GM10266 (cell line): ENCODE results near the gene GAS1.

Source experiments
- DNase-seq: peaks from one replicate; pipeline ENCODE4 v3.0.0; 2012; ENCODE audit errors: extremely low spot score
- CTCF ChIP-seq: IDR thresholded peaks from 2 replicates; pipeline ENCODE4 v1.5.1; 2012; ENCODE audit warnings: mild to moderate bottlenecking, low read depth; ENCODE audit not compliant: control insufficient read depth, insufficient read depth; ENCODE audit errors: missing control alignments

GAS1 gene

GRCh38 chr9:86907346-86907745, 40.0 kb downstream of the GAS1 start:
- DNase-seq: no peak
- no peak for TF ChIP-seq CTCF

GRCh38 chr9:86903734-86904085, 43.6 kb downstream of the GAS1 start:
- TF ChIP-seq CTCF: no peak
- DNase-seq: no peak

- TF ChIP-seq CTCF: no peak
- DNase-seq: no peak
Measured at GRCh38 chr9:86902991-86903733, 44.1 kb downstream of the GAS1 start.

DNA sequence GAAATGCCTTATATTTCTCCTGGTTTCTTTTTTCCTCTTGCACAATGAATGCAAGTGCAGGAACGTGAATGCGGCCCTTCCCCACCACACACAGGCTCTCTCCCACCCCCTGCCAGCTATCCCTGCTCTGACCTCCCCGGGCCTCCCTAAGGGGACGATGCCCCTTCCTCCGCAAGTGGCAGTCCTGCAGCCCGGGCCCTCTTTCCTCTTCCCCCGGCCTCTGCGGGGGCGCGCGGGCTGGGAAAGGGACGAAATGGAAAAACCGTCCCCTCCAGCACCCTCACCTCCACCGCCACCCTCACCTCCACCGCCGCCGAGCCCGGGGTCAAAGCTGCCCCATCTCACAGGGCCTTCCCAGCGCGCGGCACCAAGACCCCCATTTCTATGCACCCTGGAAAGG, 44.7 kb downstream of the GAS1 start:
- DNase-seq: no peak
- TF ChIP-seq CTCF: no peak

DNA sequence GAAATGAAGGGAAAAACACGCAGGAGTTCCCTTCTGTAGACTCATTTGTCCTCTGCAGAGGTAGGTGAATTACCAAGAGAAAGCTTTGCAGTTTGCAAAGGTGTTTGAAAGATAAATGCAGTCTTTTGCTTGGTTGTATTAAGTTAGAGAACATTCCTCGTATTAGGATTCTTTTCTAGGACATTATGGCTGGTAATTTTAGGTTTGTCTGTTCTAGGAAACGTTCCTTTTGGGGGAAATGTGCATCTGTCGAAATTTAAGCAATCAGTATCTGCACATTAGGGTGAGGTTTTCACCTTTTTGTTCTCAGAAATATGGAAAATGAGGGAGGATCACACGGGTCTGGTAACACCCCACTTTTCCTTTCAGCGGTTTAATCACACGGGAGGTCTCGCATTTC, 45.1 kb downstream of the GAS1 start:
- no peak for TF ChIP-seq CTCF

GRCh38 chr9:86901511-86901910, 45.8 kb downstream of the GAS1 start:
- no peak for TF ChIP-seq CTCF

More for the DNA sequence above, 45.1 kb downstream of the GAS1 start:
- DNase-seq: no peak

More at GRCh38 chr9:86901511-86901910, 45.8 kb downstream of the GAS1 start:
- DNase-seq: no peak
